Ectodermal cell (in vitro differentiated cells): Measurements from ENCODE around the gene LRRK1.
"Not testable (repeated sequence)": the region's sequence is repeated elsewhere in the genome, so short reads cannot be mapped to it uniquely, and the experiment has no call there.

Experiments used
- H3K27ac ChIP-seq: 2 replicates; pipeline ENCODE4 v1.7.0; 2013; ENCODE audit warnings: mild to moderate bottlenecking, low read depth, low read length; ENCODE audit not compliant: insufficient read depth, poor library complexity, severe bottlenecking
- H3K27me3 ChIP-seq: 2 replicates; pipeline ENCODE4 v1.7.0; 2013; ENCODE audit warnings: mild to moderate bottlenecking, low read length; ENCODE audit not compliant: insufficient read depth, control insufficient read depth, poor library complexity, severe bottlenecking
- H3K36me3 ChIP-seq: one replicate; pipeline ENCODE4 v1.7.0; 2013; ENCODE audit warnings: low read length; ENCODE audit not compliant: control insufficient read depth, insufficient read depth
- H3K4me1 ChIP-seq: one replicate; pipeline ENCODE4 v1.7.0; 2013; ENCODE audit warnings: low read length; ENCODE audit not compliant: control insufficient read depth, insufficient read depth
- H3K4me3 ChIP-seq: 2 replicates; pipeline ENCODE4 v1.7.0; 2013; ENCODE audit warnings: low read depth, low read length, control low read depth; ENCODE audit not compliant: insufficient read depth
- H3K9me3 ChIP-seq: 2 replicates; pipeline ENCODE4 v1.7.0; 2013; ENCODE audit warnings: mild to moderate bottlenecking, low read length, moderate library complexity; ENCODE audit not compliant: control insufficient read depth
- WGBS, 2 experiments: methylation state at CpG; one replicate each; pipeline ENCODE4 v1.1.7; 2013; ENCODE audit warnings: missing lambda C conversion rate in 2 of 2; 5-methylcytosine and 5-hydroxymethylcytosine counted together

LRRK1 gene

GRCh38 chr15:101092156-101092866 is 173.2 kb downstream of the LRRK1 start:
- no peak overlapping the region for H3K4me3 ChIP-seq
- 88 to 89% methylated on average over 11 of the region's 11 CpGs for WGBS, 2 experiments
- no peaks in the 10 kb centered on the region for H3K27me3 ChIP-seq
- no peaks in the 10 kb centered on the region for H3K9me3 ChIP-seq
- H3K27ac ChIP-seq: no peak overlapping the region
- peaks cover 4% of the 10 kb centered on the region for H3K4me1 ChIP-seq
- no peaks in the 10 kb centered on the region for H3K36me3 ChIP-seq

GRCh38 chr15:101092867-101093202 is 173.7 kb downstream of the LRRK1 start:
- WGBS, 2 experiments: 95 to 96% methylated on average over 12 of the region's 12 CpGs
- Histone ChIP-seq H3K4me3 (no peak overlapping the region), H3K27ac (no peak overlapping the region), H3K4me1 (peaks cover 4% of the 10 kb centered on the region), H3K36me3 (no peaks in the 10 kb centered on the region), H3K9me3 (no peaks in the 10 kb centered on the region), H3K27me3 (no peaks in the 10 kb centered on the region)

GRCh38 chr15:101093958-101094357 is 174.8 kb downstream of the LRRK1 start:
- WGBS, 2 experiments: 87 to 88% methylated on average over 11 to 12 of the region's 12 CpGs
- no peak overlapping the region for H3K27ac ChIP-seq
- H3K4me1 ChIP-seq: peaks cover 4% of the 10 kb centered on the region
- H3K27me3 ChIP-seq: no peaks in the 10 kb centered on the region
- H3K36me3 ChIP-seq: no peaks in the 10 kb centered on the region
- no peaks in the 10 kb centered on the region for H3K9me3 ChIP-seq
- no peak overlapping the region for H3K4me3 ChIP-seq

GRCh38 chr15:101095796-101096406 is 176.7 kb downstream of the LRRK1 start:
- 82 to 87% methylated on average over 6 of the region's 6 CpGs for WGBS, 2 experiments
- H3K4me1 ChIP-seq, H3K4me3 ChIP-seq, H3K27me3 ChIP-seq, H3K9me3 ChIP-seq, H3K36me3 ChIP-seq, H3K27ac ChIP-seq: not testable (repeated sequence)

GRCh38 chr15:101097111-101097510 is 178.0 kb downstream of the LRRK1 start:
- H3K4me3 ChIP-seq: no peak overlapping the region
- no peaks in the 10 kb centered on the region for H3K4me1 ChIP-seq
- 94% methylated on average over 13 to 14 of the region's 14 CpGs for WGBS, 2 experiments
- H3K36me3 ChIP-seq: no peaks in the 10 kb centered on the region
- no peaks in the 10 kb centered on the region for H3K9me3 ChIP-seq
- no peaks in the 10 kb centered on the region for H3K27me3 ChIP-seq
- H3K27ac ChIP-seq: no peak overlapping the region

GRCh38 chr15:101099183-101099582 is 180.0 kb downstream of the LRRK1 start:
- 92 to 93% methylated on average over 10 of the region's 10 CpGs for WGBS, 2 experiments

GRCh38 chr15:101100118-101100517 is 181.0 kb downstream of the LRRK1 start:
- no peak overlapping the region for H3K4me3 ChIP-seq
- no peaks in the 10 kb centered on the region for H3K27me3 ChIP-seq
- H3K27ac ChIP-seq: no peak overlapping the region
- no peaks in the 10 kb centered on the region for H3K9me3 ChIP-seq
- peaks cover 3% of the 10 kb centered on the region for H3K4me1 ChIP-seq
- no peaks in the 10 kb centered on the region for H3K36me3 ChIP-seq
- WGBS, 2 experiments: 93 to 94% methylated on average over 15 of the region's 15 CpGs

More at GRCh38 chr15:101099183-101099582, 180.0 kb downstream of the LRRK1 start:
- no peaks in the 10 kb centered on the region for H3K9me3 ChIP-seq
- H3K27me3 ChIP-seq: no peaks in the 10 kb centered on the region
- H3K36me3 ChIP-seq: no peaks in the 10 kb centered on the region
- H3K27ac ChIP-seq: no peak overlapping the region
- H3K4me1 ChIP-seq: no peaks in the 10 kb centered on the region
- H3K4me3 ChIP-seq: no peak overlapping the region

GRCh38 chr15:101100593-101101442 is 181.7 kb downstream of the LRRK1 start:
- no peaks in the 10 kb centered on the region for H3K27me3 ChIP-seq
- H3K27ac ChIP-seq: no peak overlapping the region
- H3K36me3 ChIP-seq: no peaks in the 10 kb centered on the region
- 90 to 92% methylated on average over 29 of the region's 29 CpGs for WGBS, 2 experiments
- peaks cover 7% of the 10 kb centered on the region for H3K4me1 ChIP-seq
- no peak overlapping the region for H3K4me3 ChIP-seq
- no peaks in the 10 kb centered on the region for H3K9me3 ChIP-seq

- Histone ChIP-seq H3K27ac (no peak overlapping the region), H3K4me3 (no peak overlapping the region), H3K4me1 (peaks cover 7% of the 10 kb centered on the region), H3K36me3 (no peaks in the 10 kb centered on the region), H3K9me3 (no peaks in the 10 kb centered on the region), H3K27me3 (no peaks in the 10 kb centered on the region)
- 93 to 95% methylated on average over 3 of the region's 3 CpGs for WGBS, 2 experiments
Observed at GRCh38 chr15:101101676-101102075, 182.5 kb downstream of the LRRK1 start.

GRCh38 chr15:101102746-101103145 is 183.6 kb downstream of the LRRK1 start:
- 72 to 79% methylated on average over 5 of the region's 5 CpGs for WGBS, 2 experiments
- H3K27me3 ChIP-seq: no peaks in the 10 kb centered on the region
- no peaks in the 10 kb centered on the region for H3K9me3 ChIP-seq
- peaks cover 7% of the 10 kb centered on the region for H3K4me1 ChIP-seq
- H3K27ac ChIP-seq: no peak overlapping the region
- H3K4me3 ChIP-seq: no peak overlapping the region
- no peaks in the 10 kb centered on the region for H3K36me3 ChIP-seq
